Liver (tissue), 3 donors: ENCODE data around the gene TP53TG3C.
"Not testable (repeated sequence)": the region's sequence is repeated elsewhere in the genome, so short reads cannot be mapped to it uniquely, and the experiment has no call there.

ENCODE experiments used
- JUND ChIP-seq, 2 donors: IDR thresholded peaks; 2 replicates each; pipeline ENCODE4 v1.6.1; 2016; ENCODE audit warnings: antibody characterized with exemption in 2 of 2
- REST ChIP-seq: IDR thresholded peaks from 2 replicates; pipeline ENCODE4 v1.6.1; 2016; ENCODE audit warnings: antibody characterized with exemption, mild to moderate bottlenecking
- RXRA ChIP-seq, 2 donors: IDR thresholded peaks; 2 replicates each; pipeline ENCODE4 v1.6.1; 2017 to 2018; ENCODE audit warnings: antibody characterized with exemption in 2 of 2, mild to moderate bottlenecking in 1 of 2
- TF ChIP-seq, protein P1 (sequence below): fragments of 150-350 bp; IDR thresholded peaks from 2 replicates; pipeline ENCODE4 v1.5.1; 2017; ENCODE audit warnings: improper control_type of control experiment, low read depth, low read length; ENCODE audit not compliant: missing input control
- TF ChIP-seq, protein P2 (sequence below): IDR thresholded peaks from 2 replicates; pipeline ENCODE4 v1.6.1; 2016; ENCODE audit warnings: antibody characterized with exemption
- donor health status: healthy.
- donor health status: healthy.

DNA sequence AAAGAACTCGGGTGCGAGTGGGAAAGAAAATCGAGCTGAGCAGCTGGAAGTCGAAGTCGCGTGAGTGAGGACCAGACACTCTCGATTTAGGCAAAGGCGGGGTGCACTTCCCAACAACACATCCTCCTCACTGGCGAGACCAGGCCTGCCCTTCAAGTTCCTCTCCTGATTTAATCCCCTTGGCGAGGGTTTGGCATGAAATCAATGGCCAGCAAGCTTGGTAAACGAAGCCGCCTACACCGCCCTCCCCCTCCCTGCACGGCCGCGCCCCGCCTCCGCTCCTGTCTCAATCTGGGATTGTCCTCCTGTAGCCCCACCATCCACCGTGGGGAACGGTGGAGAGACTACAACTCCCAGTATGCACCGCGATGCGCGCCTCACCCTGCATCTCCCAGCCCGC lies at the start of gene TP53TG3C:
- not testable (repeated sequence) for TF ChIP-seq REST; RXRA (IDR thresholded peaks at IDR 0.05); JUND (IDR thresholded peaks at IDR 0.05)
- TF ChIP-seq, protein P1, sequence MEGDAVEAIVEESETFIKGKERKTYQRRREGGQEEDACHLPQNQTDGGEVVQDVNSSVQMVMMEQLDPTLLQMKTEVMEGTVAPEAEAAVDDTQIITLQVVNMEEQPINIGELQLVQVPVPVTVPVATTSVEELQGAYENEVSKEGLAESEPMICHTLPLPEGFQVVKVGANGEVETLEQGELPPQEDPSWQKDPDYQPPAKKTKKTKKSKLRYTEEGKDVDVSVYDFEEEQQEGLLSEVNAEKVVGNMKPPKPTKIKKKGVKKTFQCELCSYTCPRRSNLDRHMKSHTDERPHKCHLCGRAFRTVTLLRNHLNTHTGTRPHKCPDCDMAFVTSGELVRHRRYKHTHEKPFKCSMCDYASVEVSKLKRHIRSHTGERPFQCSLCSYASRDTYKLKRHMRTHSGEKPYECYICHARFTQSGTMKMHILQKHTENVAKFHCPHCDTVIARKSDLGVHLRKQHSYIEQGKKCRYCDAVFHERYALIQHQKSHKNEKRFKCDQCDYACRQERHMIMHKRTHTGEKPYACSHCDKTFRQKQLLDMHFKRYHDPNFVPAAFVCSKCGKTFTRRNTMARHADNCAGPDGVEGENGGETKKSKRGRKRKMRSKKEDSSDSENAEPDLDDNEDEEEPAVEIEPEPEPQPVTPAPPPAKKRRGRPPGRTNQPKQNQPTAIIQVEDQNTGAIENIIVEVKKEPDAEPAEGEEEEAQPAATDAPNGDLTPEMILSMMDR, result not testable (repeated sequence)
- TF ChIP-seq, protein P2, sequence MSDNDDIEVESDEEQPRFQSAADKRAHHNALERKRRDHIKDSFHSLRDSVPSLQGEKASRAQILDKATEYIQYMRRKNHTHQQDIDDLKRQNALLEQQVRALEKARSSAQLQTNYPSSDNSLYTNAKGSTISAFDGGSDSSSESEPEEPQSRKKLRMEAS, result not testable (repeated sequence)
